EH (cell line): ENCODE results near the gene ASCC3.
"Not testable (repeated sequence)": the region's sequence is repeated elsewhere in the genome, so short reads cannot be mapped to it uniquely, and the experiment has no call there.

Source experiments
- DNase-seq: peaks from one replicate; pipeline ENCODE4 v3.0.0-alpha.2; 2015; ENCODE audit warnings: low read depth

ASCC3 gene

GRCh38 chr6:100806296-100806695 is 74.8 kb downstream of the ASCC3 start:
- DNase-seq = no peak

GRCh38 chr6:100803264-100804045 is 77.7 kb downstream of the ASCC3 start:
- DNase-seq = no peak

- peak; percentile 5 for DNase-seq
These were observed 80.1 kb downstream of the ASCC3 start for GRCh38 chr6:100801036-100801435.

GRCh38 chr6:100796049-100796823 is 84.9 kb downstream of the ASCC3 start:
- no peak for DNase-seq

- no peak for DNase-seq
These were observed 91.0 kb downstream of the ASCC3 start for GRCh38 chr6:100790084-100790483.

GRCh38 chr6:100785982-100786381 is 95.1 kb downstream of the ASCC3 start:
- DNase-seq = no peak

- DNase-seq = no peak
These were observed 100.5 kb downstream of the ASCC3 start for GRCh38 chr6:100780648-100781047.

GRCh38 chr6:100775667-100776066 is 105.5 kb downstream of the ASCC3 start:
- DNase-seq = peak; percentile 13

- DNase-seq = peak; percentile 51
These were observed 106.4 kb downstream of the ASCC3 start for GRCh38 chr6:100774681-100775080.

- no peak for DNase-seq
These were observed 112.2 kb downstream of the ASCC3 start for GRCh38 chr6:100768816-100769351.

- no peak for DNase-seq
These were observed 117.4 kb downstream of the ASCC3 start for GRCh38 chr6:100763617-100764241.

- no peak for DNase-seq
These were observed 119.3 kb downstream of the ASCC3 start for GRCh38 chr6:100761841-100762240.

GRCh38 chr6:100758386-100758785 is 122.7 kb downstream of the ASCC3 start:
- not testable (repeated sequence) for DNase-seq

GRCh38 chr6:100753421-100753820 is 127.7 kb downstream of the ASCC3 start:
- no peak for DNase-seq

GRCh38 chr6:100751590-100751989 is 129.5 kb downstream of the ASCC3 start:
- no peak for DNase-seq

GRCh38 chr6:100745419-100746041 is 135.6 kb downstream of the ASCC3 start:
- DNase-seq = no peak

- no peak for DNase-seq
These were observed 140.7 kb downstream of the ASCC3 start for GRCh38 chr6:100740439-100740838.

- DNase-seq = not testable (repeated sequence)
These were observed 143.4 kb downstream of the ASCC3 start for GRCh38 chr6:100737720-100738119.

GRCh38 chr6:100731411-100731810 is 149.7 kb downstream of the ASCC3 start:
- DNase-seq = no peak

- DNase-seq = no peak
These were observed 150.8 kb downstream of the ASCC3 start for GRCh38 chr6:100730001-100730980.

GRCh38 chr6:100726666-100727065 is 154.5 kb downstream of the ASCC3 start:
- DNase-seq = peak; percentile 84
